ENCODE results near the gene FNIP2. TPM values are rescaled to one million over a fixed set of nuclear protein-coding genes. Genes with fewer than 3 reads are reported as not detected.
"Not testable (repeated sequence)": the region's sequence is repeated elsewhere in the genome, so short reads cannot be mapped to it uniquely, and the experiment has no call there.

FNIP2 gene
- total RNA-seq, 1 donor from 2014 or later, result 30.5 TPM

- Mint-ChIP-seq H3K4me3 (no peak overlapping the region), H3K27me3 (ENCODE audit: low read depth) (no peaks in the 10 kb centered on the region), H3K27ac (ENCODE audit: unreplicated experiment) (no peak overlapping the region), H3K9me3 (no peaks in the 10 kb centered on the region), H3K4me1 (peaks cover 3% of the 10 kb centered on the region), H3K36me3 (ENCODE audit: low read depth) (peaks cover 14% of the 10 kb centered on the region)
- DNase-seq (ENCODE audit: low read depth, low spot score), result no peak
- no peak for TF ChIP-seq CTCF (conservative IDR thresholded peaks at IDR 0.05)
Measured at GRCh38 chr4:158827543-158827981, 58.7 kb downstream of the FNIP2 start.

- DNase-seq (ENCODE audit: low read depth, low spot score); H3K27ac Mint-ChIP-seq (ENCODE audit: unreplicated experiment); H3K27me3 Mint-ChIP-seq (ENCODE audit: low read depth); H3K9me3 Mint-ChIP-seq; H3K4me1 Mint-ChIP-seq; H3K4me3 Mint-ChIP-seq: not testable (repeated sequence)
- peaks cover 15% of the 10 kb centered on the region for H3K36me3 Mint-ChIP-seq (ENCODE audit: low read depth)
Measured at GRCh38 chr4:158828151-158828550, 59.3 kb downstream of the FNIP2 start.

GRCh38 chr4:158829254-158829653, 60.4 kb downstream of the FNIP2 start:
- Mint-ChIP-seq H3K27ac (ENCODE audit: unreplicated experiment) (no peak overlapping the region), H3K27me3 (ENCODE audit: low read depth) (no peaks in the 10 kb centered on the region), H3K4me3 (no peak overlapping the region), H3K9me3 (no peaks in the 10 kb centered on the region), H3K36me3 (ENCODE audit: low read depth) (peaks cover 19% of the 10 kb centered on the region), H3K4me1 (peaks cover 3% of the 10 kb centered on the region)
- DNase-seq (ENCODE audit: low read depth, low spot score), result no peak
- TF ChIP-seq CTCF (conservative IDR thresholded peaks at IDR 0.05), result no peak

GRCh38 chr4:158833602-158834001, 64.8 kb downstream of the FNIP2 start:
- no peak for DNase-seq (ENCODE audit: low read depth, low spot score)
- TF ChIP-seq CTCF (conservative IDR thresholded peaks at IDR 0.05), result no peak
- no peaks in the 10 kb centered on the region for H3K4me1 Mint-ChIP-seq
- peaks cover 19% of the 10 kb centered on the region for H3K36me3 Mint-ChIP-seq (ENCODE audit: low read depth)
- H3K4me3 Mint-ChIP-seq, result no peak overlapping the region
- H3K9me3 Mint-ChIP-seq, result no peaks in the 10 kb centered on the region
- H3K27ac Mint-ChIP-seq (ENCODE audit: unreplicated experiment), result no peak overlapping the region
- no peaks in the 10 kb centered on the region for H3K27me3 Mint-ChIP-seq (ENCODE audit: low read depth)

GRCh38 chr4:158835226-158836001, 66.6 kb downstream of the FNIP2 start:
- H3K9me3 Mint-ChIP-seq, result no peaks in the 10 kb centered on the region
- H3K4me1 Mint-ChIP-seq, result no peaks in the 10 kb centered on the region
- no peak for DNase-seq (ENCODE audit: low read depth, low spot score)
- no peak overlapping the region for H3K4me3 Mint-ChIP-seq
- H3K36me3 Mint-ChIP-seq (ENCODE audit: low read depth), result peaks cover 17% of the 10 kb centered on the region
- TF ChIP-seq CTCF (conservative IDR thresholded peaks at IDR 0.05), result no peak
- no peaks in the 10 kb centered on the region for H3K27me3 Mint-ChIP-seq (ENCODE audit: low read depth)
- no peak overlapping the region for H3K27ac Mint-ChIP-seq (ENCODE audit: unreplicated experiment)

GRCh38 chr4:158836002-158836369, 67.2 kb downstream of the FNIP2 start:
- peaks cover 2% of the 10 kb centered on the region for H3K4me1 Mint-ChIP-seq
- H3K27me3 Mint-ChIP-seq (ENCODE audit: low read depth), result no peaks in the 10 kb centered on the region
- H3K36me3 Mint-ChIP-seq (ENCODE audit: low read depth), result peaks cover 13% of the 10 kb centered on the region
- no peak overlapping the region for H3K27ac Mint-ChIP-seq (ENCODE audit: unreplicated experiment)
- no peaks in the 10 kb centered on the region for H3K9me3 Mint-ChIP-seq
- DNase-seq (ENCODE audit: low read depth, low spot score), result no peak
- no peak for TF ChIP-seq CTCF (conservative IDR thresholded peaks at IDR 0.05)
- H3K4me3 Mint-ChIP-seq, result no peak overlapping the region
